NCI-H1105 treated with DMSO at 0.1 percent for 48 hours (cell line): Measurements from ENCODE around the gene CALML3.
"Not testable (repeated sequence)": the region's sequence is repeated elsewhere in the genome, so short reads cannot be mapped to it uniquely, and the experiment has no call there.

ENCODE experiments used
- DNase-seq: peaks from one replicate; lab custom pipeline; 2025; lab: John Stamatoyannopoulos, UW

The CALML3 gene

DNA sequence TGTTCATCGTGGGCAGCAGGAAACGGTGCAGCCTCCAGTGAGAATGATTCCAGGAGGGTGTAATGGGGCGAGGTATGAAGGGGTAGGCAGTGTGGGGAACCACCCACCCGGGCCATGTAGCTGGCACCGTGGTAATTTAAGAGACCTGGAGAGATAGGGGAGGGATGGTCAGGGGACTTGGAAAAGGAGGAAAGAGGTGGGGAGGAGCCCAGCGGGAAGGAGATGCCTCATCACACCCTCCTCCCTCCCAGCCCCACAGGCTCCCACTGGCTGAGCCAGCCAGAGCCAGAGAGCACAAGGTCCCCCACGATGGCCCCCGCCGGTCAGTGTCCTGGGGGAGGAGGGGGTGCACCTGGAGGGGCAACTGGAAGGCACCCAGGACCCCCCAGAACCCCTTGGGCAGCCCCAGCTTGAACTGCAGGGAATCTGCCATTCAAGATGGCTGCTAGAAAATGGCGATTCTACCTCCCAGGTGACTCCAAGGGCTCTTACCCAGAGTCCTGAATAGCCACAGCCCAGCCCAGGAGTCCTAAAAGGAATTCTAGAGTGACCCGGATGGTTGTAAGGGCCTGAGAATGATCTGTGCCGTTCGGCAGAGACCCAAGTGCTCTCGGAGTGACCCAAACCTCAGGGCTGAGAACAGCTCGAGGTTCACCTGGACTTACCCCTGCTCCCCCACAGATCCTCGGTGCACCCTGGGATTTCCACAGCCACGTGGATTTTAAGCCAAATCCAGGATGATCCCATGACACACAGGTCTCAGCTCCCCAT, 28.8 kb downstream of the CALML3 start:
- DNase-seq = no peak

GRCh38 chr10:5555021-5555510, 30.3 kb downstream of the CALML3 start:
- no peak for DNase-seq

DNA sequence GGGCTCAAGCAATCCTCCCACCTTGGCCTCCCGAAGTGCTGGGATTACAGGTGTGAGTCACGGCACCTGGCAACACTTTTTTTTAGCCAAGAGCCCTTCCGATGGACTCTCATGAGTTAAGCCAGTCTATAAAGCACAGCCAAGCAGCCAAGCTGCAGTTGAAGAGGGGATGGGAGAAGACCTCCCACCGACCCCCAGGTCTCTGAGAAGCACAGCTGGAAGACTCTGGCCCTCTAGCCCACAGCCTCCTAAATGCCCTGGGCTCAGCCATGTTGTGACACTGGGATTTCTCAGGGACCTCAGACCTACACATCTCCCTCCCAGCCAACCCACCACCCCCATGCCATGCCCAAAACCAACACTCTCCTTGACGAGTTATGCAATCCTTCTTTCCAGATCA, 31.1 kb downstream of the CALML3 start:
- no peak for DNase-seq

GRCh38 chr10:5556576-5556975, 31.8 kb downstream of the CALML3 start:
- no peak for DNase-seq

DNA sequence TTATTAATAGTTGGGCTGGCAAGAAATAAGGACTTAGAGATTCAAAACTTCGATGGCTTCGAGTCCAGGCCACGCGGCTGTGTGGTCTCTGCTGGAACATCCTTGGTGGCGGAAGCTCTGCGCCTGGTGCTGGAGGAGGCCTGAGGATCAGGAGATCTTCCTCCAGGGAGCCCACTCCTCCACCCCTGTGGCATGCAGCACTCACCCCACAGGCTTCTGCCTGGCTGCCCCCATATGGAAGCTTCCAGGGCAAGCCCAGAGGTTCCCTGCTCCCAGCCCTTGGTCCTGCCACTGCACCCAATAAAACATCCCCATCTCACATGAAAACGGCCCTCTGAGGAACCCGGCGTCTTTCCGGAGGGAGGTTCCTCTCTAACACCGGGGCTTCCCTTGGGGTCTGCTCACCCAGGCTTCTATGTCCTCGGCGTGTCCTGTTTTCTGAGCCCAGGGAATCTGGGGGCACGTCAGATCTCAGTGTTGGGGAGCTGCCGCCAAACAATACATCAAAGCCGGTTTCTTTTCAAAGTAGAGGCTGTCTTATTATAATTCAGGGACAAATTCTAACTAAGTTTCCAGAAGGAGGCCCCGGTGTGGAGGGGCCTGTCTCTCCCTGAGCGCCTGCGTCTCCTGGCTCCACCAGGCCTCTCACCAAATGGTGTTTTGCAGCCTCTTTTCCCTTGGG, 32.4 kb downstream of the CALML3 start:
- DNase-seq = no peak

DNA sequence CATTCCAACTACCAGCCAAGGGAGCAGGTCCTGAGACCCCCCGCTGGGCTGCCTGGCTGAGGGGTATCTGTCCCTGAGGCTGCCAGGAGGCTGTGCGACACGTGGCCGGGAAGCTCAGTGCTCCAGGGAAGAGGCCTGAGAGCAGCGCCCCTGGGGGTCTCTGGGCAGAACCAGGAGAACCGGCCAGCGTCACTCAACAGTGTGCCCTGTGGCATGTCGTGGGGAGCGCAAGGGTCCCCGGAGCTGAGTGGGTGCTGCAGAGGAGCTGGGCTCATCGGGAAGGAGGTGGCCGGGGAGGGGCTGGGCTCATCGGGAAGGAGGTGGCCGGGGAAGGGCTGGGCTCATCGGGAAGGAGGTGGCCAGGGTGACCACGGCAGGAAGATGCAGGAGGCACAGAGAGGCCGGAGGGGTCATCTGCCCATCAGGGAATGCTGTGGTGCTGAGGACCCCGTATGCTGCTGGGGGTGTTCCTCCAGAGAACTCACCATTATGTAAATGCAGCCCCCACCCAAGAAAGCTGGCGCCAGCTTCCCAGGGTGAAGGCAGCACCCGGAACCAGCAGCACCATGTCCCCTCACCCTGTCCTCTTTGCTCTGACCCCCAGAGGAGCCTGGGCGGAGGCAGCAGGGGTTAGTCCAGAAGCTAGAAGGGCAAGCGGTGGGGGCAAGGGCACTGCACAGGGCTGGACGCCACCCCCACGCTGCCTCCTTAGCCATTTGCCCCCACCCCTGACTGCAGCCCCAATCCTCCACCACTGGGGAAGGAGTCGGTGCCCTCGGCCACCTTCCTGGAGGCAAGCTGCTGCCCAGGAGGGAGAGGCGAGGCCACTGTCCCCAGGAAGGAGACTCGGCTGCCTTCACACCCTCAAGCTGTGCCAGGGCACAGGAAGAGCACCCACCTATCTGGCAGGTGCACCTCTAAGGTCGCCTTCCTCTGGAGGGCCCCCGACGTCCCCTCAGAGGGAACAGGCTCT, 33.3 kb downstream of the CALML3 start:
- DNase-seq = no peak

DNA sequence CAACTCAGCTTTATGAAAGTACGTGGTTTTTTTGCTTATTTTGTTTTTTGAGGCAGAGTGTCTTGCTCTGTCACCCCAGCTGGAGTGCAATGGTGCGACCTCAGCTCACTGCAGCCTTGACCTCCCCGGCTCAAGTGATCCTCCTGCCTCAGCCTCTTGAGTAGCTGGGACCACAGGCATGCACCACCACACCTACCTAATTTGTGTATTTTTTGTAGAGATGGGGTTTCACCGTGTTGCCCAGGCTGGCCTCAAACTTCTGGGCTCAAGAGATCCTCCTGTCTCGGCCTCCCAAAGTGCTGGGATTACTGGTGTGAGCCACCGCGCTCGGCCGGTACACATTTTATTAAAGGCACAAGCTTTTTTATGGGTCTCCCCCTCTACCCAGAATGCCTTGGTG, 34.3 kb downstream of the CALML3 start:
- not testable (repeated sequence) for DNase-seq

DNA sequence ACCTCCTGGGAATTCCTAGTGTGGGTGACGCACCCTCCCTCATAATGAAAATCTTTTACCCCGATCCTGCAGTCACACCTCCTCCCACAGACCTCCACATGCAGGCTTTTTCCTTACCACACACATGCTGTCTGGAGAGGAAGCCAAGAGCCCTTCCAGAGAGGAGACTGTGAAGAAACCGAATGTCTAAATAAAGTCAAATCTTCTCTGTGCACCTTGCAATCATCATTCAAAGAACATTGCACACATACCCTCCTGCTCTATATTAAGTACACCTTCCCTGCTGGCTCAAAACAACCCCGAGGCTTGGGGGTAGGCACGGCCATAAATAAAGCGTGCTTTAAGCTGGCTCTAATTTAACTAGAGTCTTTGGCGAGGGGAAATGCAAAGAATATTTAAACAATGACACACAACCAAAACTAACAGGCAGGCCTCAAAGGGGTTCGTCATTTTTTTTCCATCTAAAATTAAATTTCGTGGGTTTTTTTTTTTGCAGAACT, 34.9 kb downstream of the CALML3 start:
- no peak for DNase-seq

GRCh38 chr10:5560142-5560816, 35.5 kb downstream of the CALML3 start:
- no peak for DNase-seq

DNA sequence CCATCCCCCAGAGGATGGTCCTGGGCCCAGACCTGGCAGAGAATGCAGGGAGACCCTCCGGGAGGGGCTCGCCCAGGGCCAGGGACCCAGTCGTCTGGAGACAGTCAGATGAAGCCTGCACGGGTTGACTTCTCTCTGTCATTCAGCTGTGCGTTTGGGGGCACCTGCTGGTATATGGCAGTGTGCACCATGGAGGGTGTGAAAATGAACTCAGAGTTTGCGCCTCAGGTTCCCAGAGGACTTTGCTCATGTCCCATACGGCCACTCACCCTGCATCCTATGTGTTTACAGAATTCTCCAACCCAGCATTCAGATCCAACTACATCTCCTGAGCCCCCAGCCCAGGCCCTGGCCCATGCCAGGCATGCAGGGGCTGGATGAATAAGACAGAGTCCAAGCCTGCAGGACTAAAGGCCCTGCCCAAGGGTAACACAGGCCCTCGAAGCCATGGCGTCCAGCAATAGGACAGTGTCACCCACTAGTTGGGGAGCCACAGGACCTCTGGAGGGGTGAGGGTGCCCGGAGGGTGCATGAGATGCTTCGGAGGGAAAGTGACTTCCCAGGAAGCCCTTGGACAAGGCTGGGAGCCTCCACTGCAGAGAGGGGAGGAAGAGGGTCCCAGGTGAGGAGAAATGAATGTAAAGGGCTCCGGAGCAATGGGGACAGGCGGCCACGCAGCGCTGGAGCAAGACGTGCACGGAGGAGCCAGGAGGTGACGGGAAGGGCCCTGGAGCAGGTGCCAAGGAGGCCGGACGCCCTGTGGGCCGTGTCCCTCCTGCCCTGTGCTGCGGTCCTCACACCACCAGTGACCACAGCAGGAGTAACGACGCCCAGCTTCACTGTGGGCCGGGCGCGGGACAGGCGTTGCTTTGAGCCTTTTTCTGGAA, 36.3 kb downstream of the CALML3 start:
- no peak for DNase-seq

- no peak for DNase-seq
Measured at GRCh38 chr10:5561704-5562645, 37.2 kb downstream of the CALML3 start.

GRCh38 chr10:5563321-5563961, 38.7 kb downstream of the CALML3 start:
- DNase-seq = no peak

- no peak for DNase-seq
Measured at GRCh38 chr10:5563991-5564536, 39.3 kb downstream of the CALML3 start.

DNA sequence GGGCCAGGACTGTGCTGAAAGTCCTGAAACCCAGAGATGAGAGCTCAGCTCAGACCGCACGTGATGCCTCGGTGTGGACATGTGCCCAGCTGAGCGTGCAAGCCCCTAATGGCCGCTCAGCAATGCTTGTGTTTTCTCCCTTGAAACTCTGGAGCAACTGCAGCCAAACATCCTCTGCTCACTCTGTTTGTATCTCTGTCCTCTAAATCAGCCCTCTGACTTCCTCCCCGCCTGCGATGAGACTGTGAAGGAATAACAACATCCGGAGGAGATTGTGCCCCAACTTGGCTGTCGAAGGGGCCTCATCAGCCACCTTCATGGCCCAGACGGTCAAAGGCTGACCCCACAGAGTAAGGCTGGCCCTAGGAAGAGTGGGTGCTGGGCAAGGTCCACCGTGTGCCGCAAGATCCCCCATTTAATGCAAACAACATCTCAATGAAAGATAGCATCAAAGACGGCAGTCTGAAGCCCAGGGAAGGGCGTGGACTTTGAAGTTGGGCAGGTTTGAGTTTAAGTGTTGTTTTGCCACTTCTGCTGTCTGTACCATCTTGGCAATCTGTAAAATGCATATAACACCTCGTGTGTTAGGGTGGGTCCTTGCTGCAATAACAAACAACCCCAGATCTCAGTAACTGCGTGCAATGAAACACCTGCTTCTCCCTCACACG, 39.9 kb downstream of the CALML3 start:
- DNase-seq = no peak

DNA sequence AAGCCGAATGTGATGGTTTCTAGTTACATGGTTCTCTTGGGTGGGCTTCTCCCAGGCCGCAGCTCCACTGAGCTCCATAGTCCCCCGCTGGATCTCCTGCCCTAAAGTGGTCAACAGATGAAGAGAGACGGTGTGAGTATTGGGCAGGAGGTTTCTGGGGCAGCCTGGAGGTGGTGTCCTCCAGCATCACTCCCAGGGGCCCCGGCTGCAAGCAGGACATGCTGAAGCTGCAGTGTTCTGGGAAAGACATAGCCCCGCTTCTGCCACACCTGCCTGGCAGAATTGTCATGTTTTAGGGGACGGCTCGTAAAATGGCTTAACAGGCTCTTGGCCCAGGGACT, 40.4 kb downstream of the CALML3 start:
- no peak for DNase-seq

DNA sequence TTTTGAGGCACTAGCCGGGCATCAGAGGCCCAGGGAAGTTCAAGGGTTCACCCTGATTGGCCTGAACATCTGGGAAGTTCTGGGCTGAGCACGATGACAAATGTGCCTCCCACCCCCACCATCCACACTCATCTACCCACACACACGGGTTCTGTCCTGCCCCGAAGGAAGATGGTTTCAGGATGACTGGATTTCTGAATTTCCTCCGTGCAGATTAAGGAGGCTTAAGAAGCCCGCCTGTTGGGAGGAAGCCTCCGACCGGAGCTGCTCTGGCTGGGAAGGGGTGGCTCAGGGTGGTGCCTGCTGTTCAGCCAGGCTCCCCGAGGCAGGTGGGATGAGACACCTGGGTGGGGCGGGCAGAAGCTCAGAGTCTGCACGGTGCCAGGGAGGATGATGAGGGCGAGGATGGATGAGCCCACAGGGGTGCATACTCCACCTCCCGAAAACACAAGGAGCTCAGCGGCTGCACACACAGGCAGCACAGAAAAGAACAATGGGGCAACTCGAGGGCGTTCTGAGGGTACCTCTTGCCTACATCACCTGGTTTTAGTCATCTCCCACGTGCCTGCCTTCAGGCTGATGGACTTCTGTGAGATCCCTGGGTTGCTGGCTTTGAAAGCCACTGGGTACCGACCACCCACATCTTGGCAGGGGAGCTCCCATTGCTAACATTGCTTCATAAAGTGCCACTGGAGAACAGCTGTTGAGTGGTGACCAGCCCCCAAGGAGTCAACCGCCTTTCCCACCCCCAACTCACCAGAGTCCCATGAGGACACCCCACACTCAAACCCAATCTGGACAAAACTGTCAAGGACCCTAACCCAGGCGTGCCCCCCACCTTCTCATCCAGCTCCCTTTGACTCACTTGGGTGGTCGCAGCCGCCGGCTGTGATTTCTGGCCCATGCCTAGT, 41.2 kb downstream of the CALML3 start:
- no peak for DNase-seq

- DNase-seq = no peak
Measured at GRCh38 chr10:5566614-5567013, 41.9 kb downstream of the CALML3 start.
